K562 (cell line): ENCODE measurements around the gene PTCRA. TPM values are rescaled to one million over a fixed set of nuclear protein-coding genes. Genes with fewer than 3 reads are reported as not detected.

Experiments used
- CHD2 ChIP-seq: IDR thresholded peaks from 2 replicates; pipeline ENCODE4 v1.6.1; 2011; ENCODE audit warnings: low read depth, low read length
- EP400 ChIP-seq: fragments of 450-650 bp; IDR thresholded peaks from 2 replicates; pipeline ENCODE4 v1.6.1; 2017; ENCODE audit warnings: antibody characterized with exemption, mild to moderate bottlenecking, moderate library complexity
- ETV6 ChIP-seq, 3 experiments: fragments of 150-350 bp in 1 of 3; sonication (generic) in 1 of 3; formaldehyde crosslinking in 1 of 3; IDR thresholded peaks; 2 replicates each; pipeline versions ENCODE4 v1.6.1 to v1.8.0; 2014 to 2022; ENCODE audit warnings: borderline replicate concordance in 2 of 3, low read depth in 2 of 3, antibody characterized with exemption in 1 of 3, low read length in 1 of 3, mild to moderate bottlenecking in 1 of 3, missing genetic modification reagents in 1 of 3
- KLF1 ChIP-seq: fragments of 450-650 bp; IDR thresholded peaks from 2 replicates; pipeline ENCODE4 v1.6.1; 2016; ENCODE audit warnings: missing genetic modification characterization, missing compliant biosample characterization
- MYNN ChIP-seq, 2 experiments: sonication (generic); formaldehyde crosslinking in 1 of 2; IDR thresholded peaks; 2 replicates each; pipeline versions ENCODE4 v1.5.0 to v1.6.1; 2016 to 2020; ENCODE audit warnings: antibody characterized with exemption in 1 of 2, missing genetic modification reagents in 1 of 2
- NCOA6 ChIP-seq: fragments of 450-650 bp; IDR thresholded peaks from 2 replicates; pipeline ENCODE4 v1.6.1; 2017; ENCODE audit warnings: mild to moderate bottlenecking
- POLR2AphosphoS2 ChIP-seq: IDR thresholded peaks from 2 replicates; pipeline ENCODE4 v1.6.1; 2012; ENCODE audit warnings: low read length, improper control_type of control experiment
- RBM15 ChIP-seq: fragments of 200-400 bp; formaldehyde crosslinking; IDR thresholded peaks from 2 replicates; pipeline ENCODE4 v1.6.1; 2018; ENCODE audit warnings: mild to moderate bottlenecking, low read length, moderate library complexity; ENCODE audit not compliant: insufficient read depth
- RERE ChIP-seq: sonication (generic); formaldehyde crosslinking; IDR thresholded peaks from 2 replicates; pipeline ENCODE4 v1.8.0; 2023; ENCODE audit warnings: missing genetic modification reagents, mild to moderate bottlenecking, borderline replicate concordance
- REST ChIP-seq, 2 experiments: fragments of 450-650 bp; formaldehyde crosslinking in 1 of 2; IDR thresholded peaks; 2 replicates each; pipeline versions ENCODE4 v1.4.0 to v1.6.1; 2014 to 2020; ENCODE audit warnings: mild to moderate bottlenecking in 2 of 2, borderline replicate concordance in 1 of 2, low read depth in 1 of 2
- ZNF282 ChIP-seq: sonication (generic); formaldehyde crosslinking; IDR thresholded peaks from 2 replicates; pipeline ENCODE4 v1.8.1; 2023; ENCODE audit warnings: missing genetic modification reagents
- ZSCAN29 ChIP-seq: fragments of 450-650 bp; IDR thresholded peaks from 2 replicates; pipeline ENCODE4 v1.6.1; 2017
- polyA plus RNA-seq, 8 experiments: library from polyadenylated mRNA; depleted of rRNA in 4 of 8; stranded (reverse) in 5 of 8; unstranded in 3 of 8; fragments of >200 nt; fragmentation: Nextera tagmentation in 2 of 8; fragmentation: Illumina TruSeq in 1 of 8; extraction: Ambion mirVana in 2 of 8; extraction: Trizol in 1 of 8; gene quantifications; 2 replicates each; pipeline versions ENCODE4 v1.2.1 to v1.2.3, GENCODE V29; 2011 to 2014; ENCODE audit warnings: inconsistent platforms in 1 of 8, missing spikeins in 1 of 8
- total RNA-seq, 7 experiments: library from RNA; depleted of rRNA in 6 of 7; stranded (reverse); fragments of >200 nt in 6 of 7; fragmentation: Illumina TruSeq in 2 of 7; extraction: Trizol in 2 of 7; gene quantifications; 2 replicates each; pipeline versions ENCODE4 v1.2.1 to v1.2.3, GENCODE V29; 2011 to 2021; ENCODE audit warnings: low replicate concordance in 1 of 7

PTCRA gene
- total and polyA plus RNA-seq, 9 of the 15 experiments (the other 6 are each of a cell fraction or from before 2014, with no cell fraction given), result 0.21 TPM; not detected in 8

- no peak for TF ChIP-seq RBM15
- TF ChIP-seq RERE (CRISPR knock-in tag), result 0 out of 2 replicates have a peak, but pooled peaks have one; percentile 63
- TF ChIP-seq NCOA6, result no peak
- TF ChIP-seq POLR2AphosphoS2, result no peak
- 0 out of 2 replicates have a peak, but pooled peaks have one; percentile 5 for TF ChIP-seq REST (IDR thresholded peaks at IDR 0.05; ENCODE audit: borderline replicate concordance)
- peak; percentile 47; the same call in 1 of the 2 replicates for TF ChIP-seq REST (CRISPR knock-in tag; IDR thresholded peaks at IDR 0.05; ENCODE audit: low read depth)
- peak; percentile 84 for TF ChIP-seq KLF1 (tag)
- TF ChIP-seq ZSCAN29, result no peak
- no peak for TF ChIP-seq ZNF282 (CRISPR knock-in tag)
- TF ChIP-seq EP400, result peak; percentile 98
- peak; percentile 42 for TF ChIP-seq MYNN (IDR thresholded peaks at IDR 0.05)
- no peak for TF ChIP-seq MYNN (CRISPR knock-in tag; IDR thresholded peaks at IDR 0.05)
- TF ChIP-seq ETV6 (IDR thresholded peaks at IDR 0.05; ENCODE audit: borderline replicate concordance in 1 of 2, low read depth in 2 of 2, low read length in 1 of 2), result peak in 1 of 2 experiments; percentile 28; a peak in 1 of 4 replicates
- TF ChIP-seq ETV6 (CRISPR knock-in tag; IDR thresholded peaks at IDR 0.05; ENCODE audit: borderline replicate concordance), result no peak
- peak; percentile 91 for TF ChIP-seq CHD2
Observed at GRCh38 chr6:42928986-42929820, 13.3 kb downstream of the PTCRA start, which contains the start of gene CNPY3 (continued).
